SIG-M5 treated with dmso at 0.1 percent for 504 hours (cell line): ENCODE results near the gene TARBP1.
"Not testable (repeated sequence)": the region's sequence is repeated elsewhere in the genome, so short reads cannot be mapped to it uniquely, and the experiment has no call there.

Experiments used
- DNase-seq: peaks from one replicate; lab custom pipeline; 2025; ENCODE audit not compliant: unreplicated experiment; lab: John Stamatoyannopoulos, UW

TARBP1 gene

GRCh38 chr1:234504969-234505768 lies 26.2 kb upstream of the TARBP1 start:
- DNase-seq = no peak

GRCh38 chr1:234504251-234504650 lies 25.3 kb upstream of the TARBP1 start:
- not testable (repeated sequence) for DNase-seq

- no peak for DNase-seq
Measured at GRCh38 chr1:234503193-234504050, 24.4 kb upstream of the TARBP1 start.

GRCh38 chr1:234502785-234503184 lies 23.8 kb upstream of the TARBP1 start:
- DNase-seq = no peak

GRCh38 chr1:234500269-234500668 lies 21.3 kb upstream of the TARBP1 start:
- DNase-seq = peak; percentile 31

- no peak for DNase-seq
Measured at GRCh38 chr1:234499943-234500245, 20.9 kb upstream of the TARBP1 start.

- peak; percentile 96 for DNase-seq
Measured at GRCh38 chr1:234499119-234499942, 20.4 kb upstream of the TARBP1 start.

- DNase-seq = peak; percentile 48
Measured at GRCh38 chr1:234498448-234499118, 19.6 kb upstream of the TARBP1 start.

- DNase-seq = no peak
Measured at GRCh38 chr1:234497589-234497988, 18.6 kb upstream of the TARBP1 start.

GRCh38 chr1:234495231-234495990 lies 16.4 kb upstream of the TARBP1 start:
- peak; percentile 39 for DNase-seq

- DNase-seq = no peak
Measured at GRCh38 chr1:234494049-234494448, 15.1 kb upstream of the TARBP1 start.

GRCh38 chr1:234490793-234491479 lies 12.0 kb upstream of the TARBP1 start:
- DNase-seq = no peak

GRCh38 chr1:234489698-234490077 lies 10.7 kb upstream of the TARBP1 start:
- no peak for DNase-seq

- DNase-seq = no peak
Measured at GRCh38 chr1:234489007-234489697, 10.2 kb upstream of the TARBP1 start.

- DNase-seq = peak; percentile 56
Measured at GRCh38 chr1:234488054-234489006, 9.4 kb upstream of the TARBP1 start.

- DNase-seq = peak; percentile 84
Measured at GRCh38 chr1:234486858-234487840, 8.2 kb upstream of the TARBP1 start.
